HEK293 (cell line): ENCODE measurements around the gene FBXO42.

ENCODE experiments used
- CTCF ChIA-PET: fragments of 350-600 bp; formaldehyde crosslinking; extraction: SDS; loops from one replicate; lab custom pipeline; 2021; ENCODE audit warnings: antibody characterized with exemption; lab: Yijun Ruan, JAX
- POLR2A ChIA-PET: fragments of 300-600 bp; formaldehyde crosslinking; extraction: SDS; loops from one replicate; lab custom pipeline; 2020; ENCODE audit warnings: antibody characterized with exemption, inconsistent platforms; lab: Yijun Ruan, JAX
- H3K27ac ChIP-seq: fragments of 200-500 bp; sonication (Bioruptor generic); 2 replicates; pipeline ENCODE4 v1.5.1; 2014; ENCODE audit warnings: low read depth, low read length, control low read depth, inconsistent platforms; ENCODE audit errors: extremely low read depth
- H3K36me3 ChIP-seq, 2 experiments: fragments of 200-500 bp in 1 of 2; sonication (Bioruptor generic) in 1 of 2; 1 replicate in 1 of 2; 2 replicates in 1 of 2; pipeline ENCODE4 v1.5.1; 2014 to 2017; ENCODE audit warnings: inconsistent platforms in 2 of 2, low read length in 2 of 2; ENCODE audit not compliant: control insufficient read depth in 2 of 2, insufficient read depth in 1 of 2
- H3K4me1 ChIP-seq: fragments of 200-500 bp; sonication (Bioruptor generic); 2 replicates; pipeline ENCODE4 v1.5.1; 2014; ENCODE audit warnings: mild to moderate bottlenecking, low read length, inconsistent platforms; ENCODE audit not compliant: control insufficient read depth, insufficient read depth
- H3K4me3 ChIP-seq: 2 replicates; pipeline ENCODE4 v1.5.1; 2011; ENCODE audit warnings: low read depth, mild to moderate bottlenecking, control low read depth, low read length, moderate library complexity
- H3K9me3 ChIP-seq: fragments of 200-500 bp; sonication (Bioruptor generic); 2 replicates; pipeline ENCODE4 v1.5.1; 2014; ENCODE audit warnings: low read depth, low read length, inconsistent platforms; ENCODE audit not compliant: control insufficient read depth, insufficient read depth
- HIC1 ChIP-seq: fragments of 450-650 bp; formaldehyde crosslinking; IDR thresholded peaks from 2 replicates; pipeline ENCODE4 v1.5.1; 2016; ENCODE audit warnings: missing biosample characterization, missing genetic modification characterization
- REST ChIP-seq: fragments of 450-650 bp; formaldehyde crosslinking; IDR thresholded peaks from 2 replicates; pipeline ENCODE4 v1.5.1; 2016; ENCODE audit warnings: missing biosample characterization, missing genetic modification characterization
- TRIM28 ChIP-seq: IDR thresholded peaks from 2 replicates; pipeline ENCODE4 v1.6.1; 2011; ENCODE audit warnings: low read length, control low read depth, borderline replicate concordance
- ZFP3 ChIP-seq: fragments of 450-650 bp; formaldehyde crosslinking; IDR thresholded peaks from 2 replicates; pipeline ENCODE4 v1.5.1; 2016; ENCODE audit warnings: low read depth, missing biosample characterization, missing genetic modification characterization
- ZNF2 ChIP-seq: fragments of 450-650 bp; formaldehyde crosslinking; IDR thresholded peaks from 2 replicates; pipeline ENCODE4 v1.5.1; 2016; ENCODE audit warnings: missing biosample characterization, missing genetic modification characterization
- ZNF202 ChIP-seq: fragments of 450-650 bp; formaldehyde crosslinking; IDR thresholded peaks from 2 replicates; pipeline ENCODE4 v1.5.1; 2016; ENCODE audit warnings: missing biosample characterization, missing genetic modification characterization, borderline replicate concordance
- ZNF324 ChIP-seq: fragments of 450-650 bp; formaldehyde crosslinking; IDR thresholded peaks from 2 replicates; pipeline ENCODE4 v1.5.1; 2016; ENCODE audit warnings: missing biosample characterization, missing genetic modification characterization
- ZNF518A ChIP-seq: fragments of 450-650 bp; formaldehyde crosslinking; conservative IDR thresholded peaks from 2 replicates; pipeline ENCODE4 v1.5.1; 2016; ENCODE audit warnings: low read depth, missing biosample characterization, missing genetic modification characterization
- ZNF600 ChIP-seq: fragments of 450-650 bp; formaldehyde crosslinking; IDR thresholded peaks from 2 replicates; pipeline ENCODE4 v1.5.1; 2016; ENCODE audit warnings: missing biosample characterization, missing genetic modification characterization
- ZNF791 ChIP-seq: fragments of 450-650 bp; formaldehyde crosslinking; IDR thresholded peaks from 2 replicates; pipeline ENCODE4 v1.5.1; 2016; ENCODE audit warnings: missing biosample characterization, missing genetic modification characterization
- ZNF830 ChIP-seq: fragments of 450-650 bp; IDR thresholded peaks from 2 replicates; pipeline ENCODE4 v1.5.0; 2018; ENCODE audit warnings: missing biosample characterization, missing genetic modification characterization, low read depth, mild to moderate bottlenecking, moderate library complexity

The FBXO42 gene

GRCh38 chr1:16204634-16205333 is 147.5 kb downstream of the FBXO42 start (continued):
- TF ChIP-seq HIC1 (0 out of 2 replicates have a peak, but pooled peaks have one; percentile 44), TRIM28 (no peak), ZNF2 (tag by site-specific recombination) (peak; percentile 79)

GRCh38 chr1:16204216-16204615 is 148.1 kb downstream of the FBXO42 start:
- TF ChIP-seq ZNF2 (tag by site-specific recombination) (no peak), ZNF791 (tag by site-specific recombination) (no peak), ZNF830 (tag by site-specific recombination) (no peak)
- Histone ChIP-seq H3K9me3 (no peaks in the 10 kb centered on the region), H3K4me1 (no peaks in the 10 kb centered on the region), H3K4me3 (no peak overlapping the region), H3K27ac (no peak overlapping the region), H3K36me3 (no peaks in the 10 kb centered on the region)
- CTCF ChIA-PET: interaction anchor here (0.6 to 3.5 kb wide), 17 partner anchors 8 to 418 kb away, joined by 3 to 18 read pairs (median 4); no protein-coding TSS in a partner anchor
- POLR2A ChIA-PET: no interaction called here

- no peak overlapping the region for H3K27ac ChIP-seq
- H3K9me3 ChIP-seq: no peaks in the 10 kb centered on the region
- TF ChIP-seq ZNF600 (tag by site-specific recombination): 0 out of 2 replicates have a peak, but pooled peaks have one; percentile 11
- TF ChIP-seq ZNF324 (tag by site-specific recombination): no peak
- TF ChIP-seq ZFP3 (tag by site-specific recombination): peak; percentile 99
- no peaks in the 10 kb centered on the region for H3K36me3 ChIP-seq
- H3K4me3 ChIP-seq: no peak overlapping the region
- POLR2A ChIA-PET: no interaction called here
- no peaks in the 10 kb centered on the region for H3K4me1 ChIP-seq
- CTCF ChIA-PET: interaction anchor here (0.7 to 3.5 kb wide), 4 partner anchors 121 to 191 kb away, joined by 3 to 18 read pairs (median 9); no protein-coding TSS in a partner anchor
These were observed 148.7 kb downstream of the FBXO42 start for GRCh38 chr1:16203550-16203949.

GRCh38 chr1:16202281-16203210 is 149.7 kb downstream of the FBXO42 start:
- Histone ChIP-seq H3K4me1 (no peaks in the 10 kb centered on the region), H3K9me3 (no peaks in the 10 kb centered on the region), H3K27ac (no peak overlapping the region), H3K4me3 (no peak overlapping the region), H3K36me3 (no peaks in the 10 kb centered on the region)
- ChIA-PET CTCF (interaction anchor here (0.7 to 3.5 kb wide), 2 partner anchors 124 to 440 kb away, joined by 3 to 18 read pairs; no protein-coding TSS in a partner anchor), POLR2A (no interaction called here)
- TF ChIP-seq ZNF202 (no peak), REST (tag by site-specific recombination) (peak; percentile 63), ZNF518A (tag by site-specific recombination) (no peak)
